H1 (cell line): Measurements from ENCODE around the gene POLD4.

Experiments used
- CBX8 ChIP-seq: fragments of 300-800, 300-1000 bp; sonication (generic); IDR thresholded peaks from 2 replicates; pipeline ENCODE4 v1.7.1; 2016; ENCODE audit warnings: low read depth, low read length, borderline replicate concordance
- CREB1 ChIP-seq: IDR thresholded peaks from 2 replicates; pipeline ENCODE4 v1.6.1; 2012; ENCODE audit warnings: inconsistent platforms
- HDAC6 ChIP-seq: IDR thresholded peaks from one replicate; pipeline ENCODE4 v1.7.1; 2012; ENCODE audit warnings: low read depth, mild to moderate bottlenecking, inconsistent platforms, low read length, moderate library complexity
- MAFK ChIP-seq: IDR thresholded peaks from 2 replicates; pipeline ENCODE4 v1.6.1; 2012; ENCODE audit warnings: low read depth, mild to moderate bottlenecking, improper control_type of control experiment, low read length
- POLR2A ChIP-seq, 2 experiments: IDR thresholded peaks; 1 replicate in 1 of 2; 2 replicates in 1 of 2; pipeline ENCODE4 v1.6.1; 2011; ENCODE audit warnings: low read depth in 2 of 2, low read length in 2 of 2, mild to moderate bottlenecking in 2 of 2; ENCODE audit errors: control extremely low read depth in 1 of 2
- POLR2AphosphoS5 ChIP-seq: IDR thresholded peaks from 2 replicates; pipeline ENCODE4 v1.6.1; 2011; ENCODE audit warnings: low read depth, low read length
- ZNF274 ChIP-seq: IDR thresholded peaks from 2 replicates; pipeline ENCODE4 v1.7.0; 2012; ENCODE audit warnings: low read length, borderline replicate concordance; ENCODE audit errors: extremely low read depth
- TF ChIP-seq, protein P1 (sequence below), 3 experiments: IDR thresholded peaks; 1 replicate in 2 of 3; 2 replicates in 1 of 3; pipeline versions ENCODE4 v1.5.1 to v1.6.1; 2011; ENCODE audit warnings: low read length in 3 of 3, mild to moderate bottlenecking in 3 of 3, inconsistent platforms in 2 of 3, low read depth in 1 of 3, moderate library complexity in 1 of 3; ENCODE audit not compliant: insufficient read depth in 1 of 3; ENCODE audit errors: control extremely low read depth in 1 of 3
- TF ChIP-seq, protein P2 (sequence below): IDR thresholded peaks from 2 replicates; pipeline ENCODE4 v1.6.1; 2011; ENCODE audit warnings: low read depth, mild to moderate bottlenecking, low read length; ENCODE audit not compliant: insufficient read depth

DNA sequence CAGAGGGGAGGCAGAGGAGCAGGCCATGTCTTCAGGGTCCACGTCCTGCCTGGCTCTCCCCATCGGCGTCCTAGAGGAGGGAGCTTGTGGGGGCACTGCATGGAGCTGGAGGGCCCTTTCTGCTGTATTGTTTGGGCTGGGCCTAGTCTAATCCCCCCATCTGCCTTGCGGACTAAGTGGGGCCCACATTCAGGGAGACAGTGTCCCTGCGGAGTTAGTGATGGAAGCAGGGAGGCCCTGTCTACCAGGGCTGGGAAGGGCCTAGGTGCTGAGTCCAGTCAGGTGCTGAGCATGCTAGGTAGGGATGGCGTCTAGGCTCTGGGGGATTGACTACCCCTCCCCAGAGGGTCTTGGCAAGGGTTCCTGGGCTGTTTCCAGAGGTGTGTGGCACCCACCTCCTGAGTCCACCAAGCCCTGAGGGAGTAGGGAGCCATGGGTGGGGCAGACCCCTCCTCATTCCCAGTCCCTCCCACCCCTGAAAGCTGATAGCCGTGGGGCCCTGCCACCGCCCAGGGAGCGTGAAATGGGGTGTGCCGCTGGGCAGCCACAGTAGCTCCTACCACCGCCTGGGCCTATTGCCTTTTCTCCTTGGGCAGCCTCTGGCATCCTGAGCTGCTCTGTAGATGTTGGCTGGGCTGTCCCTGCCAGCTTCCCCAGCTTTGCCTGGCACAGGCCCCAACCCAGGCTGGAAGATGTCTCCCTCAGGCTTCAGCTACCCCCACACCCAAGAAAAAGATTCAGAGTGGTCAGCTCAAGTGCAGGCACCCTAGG, 1.9 kb upstream of the POLD4 start:
- no peak for TF ChIP-seq CREB1
- TF ChIP-seq POLR2AphosphoS5 = no peak
- TF ChIP-seq POLR2A (IDR thresholded peaks at IDR 0.05; ENCODE audit: control extremely low read depth in 1 of 2, low read depth in 2 of 2, low read length in 2 of 2) = no peak
- TF ChIP-seq, protein P1, sequence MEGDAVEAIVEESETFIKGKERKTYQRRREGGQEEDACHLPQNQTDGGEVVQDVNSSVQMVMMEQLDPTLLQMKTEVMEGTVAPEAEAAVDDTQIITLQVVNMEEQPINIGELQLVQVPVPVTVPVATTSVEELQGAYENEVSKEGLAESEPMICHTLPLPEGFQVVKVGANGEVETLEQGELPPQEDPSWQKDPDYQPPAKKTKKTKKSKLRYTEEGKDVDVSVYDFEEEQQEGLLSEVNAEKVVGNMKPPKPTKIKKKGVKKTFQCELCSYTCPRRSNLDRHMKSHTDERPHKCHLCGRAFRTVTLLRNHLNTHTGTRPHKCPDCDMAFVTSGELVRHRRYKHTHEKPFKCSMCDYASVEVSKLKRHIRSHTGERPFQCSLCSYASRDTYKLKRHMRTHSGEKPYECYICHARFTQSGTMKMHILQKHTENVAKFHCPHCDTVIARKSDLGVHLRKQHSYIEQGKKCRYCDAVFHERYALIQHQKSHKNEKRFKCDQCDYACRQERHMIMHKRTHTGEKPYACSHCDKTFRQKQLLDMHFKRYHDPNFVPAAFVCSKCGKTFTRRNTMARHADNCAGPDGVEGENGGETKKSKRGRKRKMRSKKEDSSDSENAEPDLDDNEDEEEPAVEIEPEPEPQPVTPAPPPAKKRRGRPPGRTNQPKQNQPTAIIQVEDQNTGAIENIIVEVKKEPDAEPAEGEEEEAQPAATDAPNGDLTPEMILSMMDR (IDR thresholded peaks at IDR 0.05; ENCODE audit: control extremely low read depth in 1 of 3, insufficient read depth in 1 of 3, low read depth in 1 of 3, low read length in 3 of 3) = no peak
- TF ChIP-seq, protein P2, sequence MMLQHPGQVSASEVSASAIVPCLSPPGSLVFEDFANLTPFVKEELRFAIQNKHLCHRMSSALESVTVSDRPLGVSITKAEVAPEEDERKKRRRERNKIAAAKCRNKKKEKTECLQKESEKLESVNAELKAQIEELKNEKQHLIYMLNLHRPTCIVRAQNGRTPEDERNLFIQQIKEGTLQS = no peak
- TF ChIP-seq HDAC6 = no peak
- TF ChIP-seq ZNF274 = no peak
- TF ChIP-seq MAFK = no peak
- no peak for TF ChIP-seq CBX8
